ENCODE measurements around the gene NOS3. TPM values are rescaled to one million over a fixed set of nuclear protein-coding genes. Genes with fewer than 3 reads are reported as not detected.

NOS3 gene
- total RNA-seq (2014; rRNA removed; shearing (Covaris generic); ENCODE audit: low replicate concordance): 59.8 and 62.5 TPM in 2 replicates

- H3K4me2 ChIP-seq (ENCODE audit: low read depth, low read length, poor library complexity, severe bottlenecking): no peak within 1 kb of the TSS
Measured at GRCh38 chr7:150990416-150991186, at the start of gene NOS3. NOS3 (plus strand) TSS chr7:150991017; CDS start chr7:150993804, 2,787 bp downstream.

GRCh38 chr7:150941351-150942000, 49.3 kb upstream of the NOS3 start:
- H3K9me2 ChIP-seq (replicated peaks; ENCODE audit: insufficient read depth, low read length): no peaks in the 10 kb centered on the region

More at GRCh38 chr7:150990416-150991186, at the start of gene NOS3:
- Histone ChIP-seq H3K27me3 (ENCODE audit: low read length) (no peaks in the 10 kb centered on the region), H3K9ac (ENCODE audit: low read length) (no peak within 1 kb of the TSS), H3K36me3 (ENCODE audit: insufficient read depth, low read length) (no peaks in the 10 kb centered on the region), H4K20me1 (ENCODE audit: insufficient read depth, low read depth, low read length) (peaks cover 4% of the 10 kb centered on the region; the same call in 1 of the 2 replicates), H3K9me2 (replicated peaks; ENCODE audit: insufficient read depth, low read length) (no peaks in the 10 kb centered on the region), H2AFZ (ENCODE audit: low read length) (no peak within 1 kb of the TSS), H3K4me3 (ENCODE audit: low read length) (no peak within 1 kb of the TSS), H3K4me1 (ENCODE audit: low read length) (peaks cover 19% of the 10 kb centered on the region), H3K79me2 (ENCODE audit: low read length) (no peaks in the 10 kb centered on the region), H3K9me3 (ENCODE audit: low read length) (no peaks in the 10 kb centered on the region), H3K27ac (ENCODE audit: low read length) (no peak within 1 kb of the TSS)
- DNase-seq: no peak

DNA sequence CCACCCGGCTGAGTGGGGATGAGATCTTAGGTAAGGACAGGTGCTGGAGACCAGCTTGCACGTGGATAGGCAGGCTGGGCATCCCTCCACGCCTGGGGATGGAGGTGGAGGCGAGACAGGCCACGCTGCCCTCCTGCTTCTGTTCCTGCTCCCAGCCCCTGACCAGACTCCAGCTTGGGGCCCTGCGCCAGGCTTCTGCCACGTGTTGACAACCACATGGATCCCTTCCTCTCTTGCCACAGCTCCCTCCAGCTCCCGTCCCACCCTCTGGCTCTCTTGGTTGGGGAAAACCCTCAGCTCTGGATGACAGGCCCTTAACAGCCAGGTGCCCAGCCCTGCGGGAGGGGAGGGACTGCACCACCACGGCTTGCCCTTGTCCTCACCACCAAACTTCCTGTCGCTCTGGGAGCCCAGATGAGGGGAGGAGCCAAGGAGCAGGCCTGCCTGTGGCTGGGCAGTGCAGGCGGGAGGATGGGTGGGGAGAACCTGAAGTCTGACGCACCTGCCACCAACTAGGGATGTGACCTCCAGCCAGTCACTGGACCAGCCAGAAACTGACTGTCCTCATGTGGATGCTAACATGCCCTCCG, 48.7 kb upstream of the NOS3 start:
- Histone ChIP-seq H3K27me3 (ENCODE audit: low read length) (no peaks in the 10 kb centered on the region), H2AFZ (ENCODE audit: low read length) (no peak overlapping the region), H4K20me1 (ENCODE audit: insufficient read depth, low read depth, low read length) (no peaks in the 10 kb centered on the region), H3K4me2 (ENCODE audit: low read depth, low read length, poor library complexity, severe bottlenecking) (no peak overlapping the region), H3K36me3 (ENCODE audit: insufficient read depth, low read length) (no peaks in the 10 kb centered on the region), H3K9me2 (replicated peaks; ENCODE audit: insufficient read depth, low read length) (no peaks in the 10 kb centered on the region), H3K4me3 (ENCODE audit: low read length) (no peak overlapping the region), H3K79me2 (ENCODE audit: low read length) (no peaks in the 10 kb centered on the region), H3K27ac (ENCODE audit: low read length) (no peak overlapping the region), H3K9me3 (ENCODE audit: low read length) (no peaks in the 10 kb centered on the region), H3K4me1 (ENCODE audit: low read length) (peaks cover 5% of the 10 kb centered on the region; the same call in 1 of the 2 replicates), H3K9ac (ENCODE audit: low read length) (no peak overlapping the region)
- DNase-seq: no peak

More at GRCh38 chr7:150941351-150942000, 49.3 kb upstream of the NOS3 start:
- Histone ChIP-seq H3K27ac (ENCODE audit: low read length) (no peak overlapping the region), H3K4me2 (ENCODE audit: low read depth, low read length, poor library complexity, severe bottlenecking) (no peak overlapping the region), H3K36me3 (ENCODE audit: insufficient read depth, low read length) (no peaks in the 10 kb centered on the region), H3K9me3 (ENCODE audit: low read length) (no peaks in the 10 kb centered on the region), H2AFZ (ENCODE audit: low read length) (no peak overlapping the region), H3K27me3 (ENCODE audit: low read length) (no peaks in the 10 kb centered on the region), H3K9ac (ENCODE audit: low read length) (no peak overlapping the region), H3K4me3 (ENCODE audit: low read length) (no peak overlapping the region), H4K20me1 (ENCODE audit: insufficient read depth, low read depth, low read length) (no peaks in the 10 kb centered on the region), H3K4me1 (ENCODE audit: low read length) (peaks cover 5% of the 10 kb centered on the region; the same call in 1 of the 2 replicates), H3K79me2 (ENCODE audit: low read length) (no peaks in the 10 kb centered on the region)
- DNase-seq: no peak

DNA sequence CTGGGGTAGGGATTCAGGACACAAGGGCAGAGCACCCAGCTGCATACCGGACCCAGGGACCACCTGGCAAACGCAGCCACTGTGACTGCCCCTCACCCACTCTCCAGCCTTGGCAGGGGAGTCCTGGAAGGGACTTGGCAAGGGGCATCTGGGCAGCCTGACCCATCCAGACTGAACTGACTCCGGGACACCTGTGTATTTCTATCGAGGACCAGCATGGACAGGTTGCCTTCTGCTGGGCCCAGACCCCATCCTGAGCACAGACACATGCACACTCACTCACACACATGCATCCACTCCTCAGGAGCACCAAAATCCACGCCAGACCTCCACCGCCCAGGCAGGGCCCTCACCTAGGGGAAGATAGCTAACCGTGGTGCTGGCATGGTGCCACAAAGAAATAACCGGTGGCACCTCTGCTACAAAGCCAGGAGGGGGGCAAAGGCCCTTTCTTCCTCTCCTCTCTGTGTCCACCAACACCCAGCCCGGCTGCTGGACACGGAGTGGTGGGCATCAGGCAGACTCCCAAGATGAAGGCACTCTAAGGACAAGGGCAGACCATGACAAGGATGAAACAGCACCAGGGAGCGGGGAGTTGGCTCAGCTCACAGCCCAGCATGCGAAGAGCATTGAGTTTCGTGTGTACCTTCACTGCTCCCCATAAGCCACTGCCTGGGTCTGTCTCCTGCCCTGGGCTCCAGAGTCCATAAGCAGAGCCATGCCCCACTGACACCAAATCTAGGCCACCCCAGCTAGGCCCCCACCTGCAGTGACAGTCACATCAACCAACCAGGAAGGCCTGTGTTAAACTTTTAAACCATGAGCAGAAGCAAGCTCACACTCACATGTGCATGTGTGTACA, 48.0 kb upstream of the NOS3 start:
- Histone ChIP-seq H3K79me2 (ENCODE audit: low read length) (no peaks in the 10 kb centered on the region), H4K20me1 (ENCODE audit: insufficient read depth, low read depth, low read length) (no peaks in the 10 kb centered on the region), H3K9me2 (replicated peaks; ENCODE audit: insufficient read depth, low read length) (no peaks in the 10 kb centered on the region), H3K9me3 (ENCODE audit: low read length) (no peaks in the 10 kb centered on the region), H3K9ac (ENCODE audit: low read length) (no peak overlapping the region), H3K27me3 (ENCODE audit: low read length) (no peaks in the 10 kb centered on the region), H3K36me3 (ENCODE audit: insufficient read depth, low read length) (no peaks in the 10 kb centered on the region), H2AFZ (ENCODE audit: low read length) (no peak overlapping the region), H3K27ac (ENCODE audit: low read length) (no peak overlapping the region), H3K4me1 (ENCODE audit: low read length) (peaks cover 5% of the 10 kb centered on the region; the same call in 1 of the 2 replicates), H3K4me2 (ENCODE audit: low read depth, low read length, poor library complexity, severe bottlenecking) (no peak overlapping the region), H3K4me3 (ENCODE audit: low read length) (no peak overlapping the region)
- no peak for DNase-seq

- Histone ChIP-seq H3K27ac (ENCODE audit: low read length) (no peak overlapping the region), H3K79me2 (ENCODE audit: low read length) (no peaks in the 10 kb centered on the region), H4K20me1 (ENCODE audit: insufficient read depth, low read depth, low read length) (no peaks in the 10 kb centered on the region), H3K9me2 (replicated peaks; ENCODE audit: insufficient read depth, low read length) (no peaks in the 10 kb centered on the region), H3K9me3 (ENCODE audit: low read length) (no peaks in the 10 kb centered on the region), H3K27me3 (ENCODE audit: low read length) (no peaks in the 10 kb centered on the region), H3K9ac (ENCODE audit: low read length) (no peak overlapping the region), H3K4me1 (ENCODE audit: low read length) (peaks cover 5% of the 10 kb centered on the region; the same call in 1 of the 2 replicates), H3K4me3 (ENCODE audit: low read length) (no peak overlapping the region), H2AFZ (ENCODE audit: low read length) (no peak overlapping the region), H3K36me3 (ENCODE audit: insufficient read depth, low read length) (no peaks in the 10 kb centered on the region), H3K4me2 (ENCODE audit: low read depth, low read length, poor library complexity, severe bottlenecking) (no peak overlapping the region)
- DNase-seq: no peak
Measured at GRCh38 chr7:150943453-150943814, 47.4 kb upstream of the NOS3 start.

- no peaks in the 10 kb centered on the region for H3K9me2 ChIP-seq (replicated peaks; ENCODE audit: insufficient read depth, low read length)
- no peak overlapping the region for H3K4me3 ChIP-seq (ENCODE audit: low read length)
- peaks cover 5% of the 10 kb centered on the region; the same call in 1 of the 2 replicates for H3K4me1 ChIP-seq (ENCODE audit: low read length)
- no peaks in the 10 kb centered on the region for H3K27me3 ChIP-seq (ENCODE audit: low read length)
- H4K20me1 ChIP-seq (ENCODE audit: insufficient read depth, low read depth, low read length): no peaks in the 10 kb centered on the region
- no peaks in the 10 kb centered on the region for H3K36me3 ChIP-seq (ENCODE audit: insufficient read depth, low read length)
- no peaks in the 10 kb centered on the region for H3K79me2 ChIP-seq (ENCODE audit: low read length)
- no peak for DNase-seq
- no peak overlapping the region for H3K27ac ChIP-seq (ENCODE audit: low read length)
- no peak overlapping the region for H3K4me2 ChIP-seq (ENCODE audit: low read depth, low read length, poor library complexity, severe bottlenecking)
- H3K9ac ChIP-seq (ENCODE audit: low read length): no peak overlapping the region
- H3K9me3 ChIP-seq (ENCODE audit: low read length): no peaks in the 10 kb centered on the region
- H2AFZ ChIP-seq (ENCODE audit: low read length): no peak overlapping the region
Measured at GRCh38 chr7:150944066-150945042, 46.5 kb upstream of the NOS3 start.

GRCh38 chr7:150945171-150945852, 45.5 kb upstream of the NOS3 start:
- Histone ChIP-seq H3K36me3 (ENCODE audit: insufficient read depth, low read length) (no peaks in the 10 kb centered on the region), H2AFZ (ENCODE audit: low read length) (no peak overlapping the region), H3K9ac (ENCODE audit: low read length) (no peak overlapping the region), H3K9me2 (replicated peaks; ENCODE audit: insufficient read depth, low read length) (no peaks in the 10 kb centered on the region), H3K4me3 (ENCODE audit: low read length) (no peak overlapping the region), H3K4me1 (ENCODE audit: low read length) (peaks cover 5% of the 10 kb centered on the region; the same call in 1 of the 2 replicates), H3K27me3 (ENCODE audit: low read length) (no peaks in the 10 kb centered on the region), H3K79me2 (ENCODE audit: low read length) (no peaks in the 10 kb centered on the region), H3K9me3 (ENCODE audit: low read length) (no peaks in the 10 kb centered on the region), H3K4me2 (ENCODE audit: low read depth, low read length, poor library complexity, severe bottlenecking) (no peak overlapping the region), H3K27ac (ENCODE audit: low read length) (no peak overlapping the region), H4K20me1 (ENCODE audit: insufficient read depth, low read depth, low read length) (no peaks in the 10 kb centered on the region)
- DNase-seq: no peak
